ENCODE measurements around the gene RNF217. TPM values are rescaled to one million over a fixed set of nuclear protein-coding genes. Genes with fewer than 3 reads are reported as not detected.
"Not testable (repeated sequence)": the region's sequence is repeated elsewhere in the genome, so short reads cannot be mapped to it uniquely, and the experiment has no call there.

The RNF217 gene, protein sequence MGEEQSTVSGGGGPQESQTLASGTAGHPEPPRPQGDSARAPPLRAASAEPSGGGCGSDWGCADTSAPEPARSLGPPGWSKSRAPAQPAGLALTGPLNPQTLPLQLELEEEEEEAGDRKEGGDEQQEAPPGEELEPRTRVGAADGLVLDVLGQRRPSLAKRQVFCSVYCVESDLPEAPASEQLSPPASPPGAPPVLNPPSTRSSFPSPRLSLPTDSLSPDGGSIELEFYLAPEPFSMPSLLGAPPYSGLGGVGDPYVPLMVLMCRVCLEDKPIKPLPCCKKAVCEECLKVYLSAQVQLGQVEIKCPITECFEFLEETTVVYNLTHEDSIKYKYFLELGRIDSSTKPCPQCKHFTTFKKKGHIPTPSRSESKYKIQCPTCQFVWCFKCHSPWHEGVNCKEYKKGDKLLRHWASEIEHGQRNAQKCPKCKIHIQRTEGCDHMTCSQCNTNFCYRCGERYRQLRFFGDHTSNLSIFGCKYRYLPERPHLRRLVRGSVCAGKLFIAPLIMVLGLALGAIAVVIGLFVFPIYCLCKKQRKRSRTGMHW
- total RNA-seq (ENCODE audit: low replicate concordance), result 24.9 and 25.3 TPM in 2 replicates

DNA sequence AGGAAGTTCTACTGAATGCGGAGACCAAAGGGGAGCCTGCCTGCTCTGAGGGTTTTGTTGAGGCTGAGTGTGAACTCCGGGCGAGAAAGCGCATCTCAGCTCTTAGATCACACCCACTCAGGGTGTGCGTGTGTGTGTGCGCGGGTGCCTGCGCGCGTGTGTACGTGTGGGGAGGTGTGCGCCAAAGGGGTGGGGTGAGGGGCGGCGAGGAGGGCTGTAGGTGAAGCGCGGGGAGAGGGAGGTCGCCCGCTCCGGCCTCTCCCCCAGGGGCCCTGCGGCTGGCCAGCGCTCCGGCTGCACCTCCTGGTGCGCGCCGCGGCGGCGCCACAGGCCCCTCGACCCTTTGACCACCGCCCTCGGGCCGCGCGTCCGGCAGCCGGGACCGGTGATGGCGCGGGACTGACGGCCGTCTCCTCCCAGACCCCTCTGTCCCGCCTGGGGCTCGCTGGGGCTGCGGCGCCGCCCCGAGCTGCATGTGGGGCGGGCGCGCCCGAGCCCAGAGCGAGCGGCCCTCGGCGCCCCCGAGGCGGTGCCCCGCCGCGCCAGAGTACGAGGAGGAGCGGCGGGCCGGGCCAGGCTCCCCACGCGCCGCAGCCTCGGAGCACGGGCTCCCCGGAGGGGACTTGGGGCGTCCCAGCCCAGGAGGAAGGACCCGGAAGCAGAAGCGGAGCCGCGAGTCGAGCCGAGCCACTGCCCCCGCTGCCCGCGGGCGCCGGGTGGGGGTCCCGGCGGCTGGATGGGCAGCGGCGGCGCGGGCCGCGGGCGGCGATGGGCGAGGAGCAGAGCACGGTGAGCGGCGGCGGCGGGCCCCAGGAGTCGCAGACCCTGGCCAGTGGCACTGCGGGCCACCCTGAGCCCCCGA lies at the start of gene RNF217:
RNF217 (plus strand) TSS at position 661 of the 862 bp plus-strand sequence; CDS start at position 769, 108 bp downstream.
- DNase-seq (ENCODE audit: low read depth), result peak; percentile 83
- H3K4me3 ChIP-seq (ENCODE audit: low read depth, low read length), result peak within 1 kb of the TSS; percentile 87

DNA sequence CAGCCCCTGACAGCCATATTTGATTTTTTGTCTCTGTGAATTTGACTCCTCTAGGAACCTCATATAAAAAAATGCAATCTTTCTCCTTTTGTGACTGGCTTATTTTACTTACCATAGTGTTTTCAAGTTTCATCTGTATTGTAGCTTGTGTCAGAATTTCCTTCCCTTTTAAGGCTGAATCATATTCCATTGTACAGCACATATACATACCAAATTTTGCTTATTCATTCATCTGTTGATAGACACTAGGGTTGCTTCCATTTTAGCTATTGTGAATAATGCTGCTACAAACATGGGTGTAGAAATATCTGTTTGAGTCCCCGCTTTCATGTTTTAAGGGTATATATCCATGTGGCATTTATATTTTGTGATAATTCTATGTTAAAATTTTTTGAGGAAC lies 49.2 kb upstream of the RNF217 start:
- no peak overlapping the region for H3K4me3 ChIP-seq (ENCODE audit: low read depth, low read length)
- DNase-seq (ENCODE audit: low read depth), result no peak
- TF ChIP-seq, protein P1, sequence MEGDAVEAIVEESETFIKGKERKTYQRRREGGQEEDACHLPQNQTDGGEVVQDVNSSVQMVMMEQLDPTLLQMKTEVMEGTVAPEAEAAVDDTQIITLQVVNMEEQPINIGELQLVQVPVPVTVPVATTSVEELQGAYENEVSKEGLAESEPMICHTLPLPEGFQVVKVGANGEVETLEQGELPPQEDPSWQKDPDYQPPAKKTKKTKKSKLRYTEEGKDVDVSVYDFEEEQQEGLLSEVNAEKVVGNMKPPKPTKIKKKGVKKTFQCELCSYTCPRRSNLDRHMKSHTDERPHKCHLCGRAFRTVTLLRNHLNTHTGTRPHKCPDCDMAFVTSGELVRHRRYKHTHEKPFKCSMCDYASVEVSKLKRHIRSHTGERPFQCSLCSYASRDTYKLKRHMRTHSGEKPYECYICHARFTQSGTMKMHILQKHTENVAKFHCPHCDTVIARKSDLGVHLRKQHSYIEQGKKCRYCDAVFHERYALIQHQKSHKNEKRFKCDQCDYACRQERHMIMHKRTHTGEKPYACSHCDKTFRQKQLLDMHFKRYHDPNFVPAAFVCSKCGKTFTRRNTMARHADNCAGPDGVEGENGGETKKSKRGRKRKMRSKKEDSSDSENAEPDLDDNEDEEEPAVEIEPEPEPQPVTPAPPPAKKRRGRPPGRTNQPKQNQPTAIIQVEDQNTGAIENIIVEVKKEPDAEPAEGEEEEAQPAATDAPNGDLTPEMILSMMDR (IDR thresholded peaks at IDR 0.05; ENCODE audit: insufficient read depth, low read length), result no peak

More for the DNA sequence above, at the start of gene RNF217:
- TF ChIP-seq, protein P1 (IDR thresholded peaks at IDR 0.05; ENCODE audit: insufficient read depth, low read length), result peak; percentile 3

DNA sequence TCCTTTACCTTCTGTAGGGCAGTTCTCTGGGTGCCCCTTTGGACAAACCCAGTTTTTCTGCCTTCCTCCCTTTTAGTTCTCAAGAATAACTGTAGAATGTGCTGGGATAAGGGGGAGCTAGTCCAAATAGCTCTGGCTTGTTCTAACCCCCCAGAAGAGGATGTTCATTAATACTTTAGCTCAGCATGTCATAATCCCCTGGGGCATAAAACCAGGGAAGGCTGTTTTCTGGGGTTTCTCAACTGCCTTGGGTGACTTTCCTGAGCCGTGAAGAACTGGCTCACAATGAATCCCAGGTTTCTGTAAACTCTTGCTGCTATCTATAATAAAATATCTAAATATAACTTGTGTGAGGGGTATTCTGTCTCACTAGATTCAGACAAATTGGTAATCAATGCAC lies 44.5 kb upstream of the RNF217 start:
- H3K4me3 ChIP-seq (ENCODE audit: low read depth, low read length), result no peak overlapping the region
- DNase-seq (ENCODE audit: low read depth), result no peak
- TF ChIP-seq, protein P1 (IDR thresholded peaks at IDR 0.05; ENCODE audit: insufficient read depth, low read length), result no peak

DNA sequence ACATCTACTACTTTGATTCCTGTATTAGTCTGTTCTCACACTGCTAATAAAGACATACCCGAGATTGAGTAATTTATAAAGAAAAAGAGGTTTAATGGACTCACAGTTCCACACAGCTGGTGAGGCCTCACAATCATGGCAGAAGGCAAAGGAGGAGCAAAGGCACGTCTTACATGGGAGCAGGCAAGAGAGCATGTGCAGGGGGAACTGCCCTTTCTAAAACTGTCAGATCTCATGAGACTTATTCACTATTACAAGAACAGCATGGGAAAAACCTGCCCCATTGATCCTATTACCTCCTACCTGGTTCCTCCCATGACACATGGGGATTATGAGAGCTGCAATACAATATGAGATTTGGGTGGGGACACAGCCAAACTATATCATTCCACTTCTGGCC lies 42.5 kb upstream of the RNF217 start:
- not testable (repeated sequence) for H3K4me3 ChIP-seq (ENCODE audit: low read depth, low read length); DNase-seq (ENCODE audit: low read depth)

DNA sequence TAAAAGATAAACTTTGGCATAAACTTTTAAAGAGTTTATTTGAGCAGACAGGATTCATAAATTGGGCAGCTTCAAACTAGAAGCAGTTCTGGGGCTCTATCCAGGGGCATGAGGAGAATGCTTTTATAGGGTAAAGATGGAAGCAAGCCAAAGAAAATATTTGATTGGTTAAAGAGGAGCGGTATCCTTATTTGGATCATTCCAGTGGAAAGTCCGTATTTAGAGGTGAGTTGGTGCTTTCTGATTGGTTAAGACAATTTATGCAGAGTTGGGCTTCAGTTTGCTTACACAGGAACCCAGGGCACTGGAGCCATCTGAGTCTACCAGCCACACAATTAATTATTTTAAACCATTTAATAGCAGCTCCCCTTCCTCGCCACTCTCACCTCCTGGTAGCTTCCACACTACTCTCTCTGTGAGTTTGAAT lies 37.9 kb upstream of the RNF217 start:
- peak; percentile 26 for DNase-seq (ENCODE audit: low read depth)
- TF ChIP-seq, protein P1 (IDR thresholded peaks at IDR 0.05; ENCODE audit: insufficient read depth, low read length), result no peak
- H3K4me3 ChIP-seq (ENCODE audit: low read depth, low read length), result no peak overlapping the region

DNA sequence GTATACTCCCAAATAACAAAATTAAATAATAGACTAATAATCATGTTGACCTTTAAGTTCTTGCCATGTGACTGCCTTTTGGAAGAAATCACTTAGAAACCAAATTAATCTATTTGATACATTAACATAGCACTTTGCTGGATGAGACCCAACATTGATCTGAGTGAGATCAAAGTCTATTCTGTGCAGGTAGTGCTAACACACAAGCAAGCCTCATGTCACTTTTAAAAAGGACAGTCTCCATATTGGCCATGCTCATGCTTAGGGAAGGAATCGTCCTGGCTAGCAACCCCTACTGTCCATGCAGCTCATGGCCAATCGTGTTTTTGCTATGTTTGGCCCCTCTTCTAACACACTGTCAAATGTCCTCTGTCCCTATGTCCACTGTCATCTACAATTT lies 35.8 kb upstream of the RNF217 start:
- no peak for DNase-seq (ENCODE audit: low read depth)
- TF ChIP-seq, protein P1 (IDR thresholded peaks at IDR 0.05; ENCODE audit: insufficient read depth, low read length), result no peak
- no peak overlapping the region for H3K4me3 ChIP-seq (ENCODE audit: low read depth, low read length)

DNA sequence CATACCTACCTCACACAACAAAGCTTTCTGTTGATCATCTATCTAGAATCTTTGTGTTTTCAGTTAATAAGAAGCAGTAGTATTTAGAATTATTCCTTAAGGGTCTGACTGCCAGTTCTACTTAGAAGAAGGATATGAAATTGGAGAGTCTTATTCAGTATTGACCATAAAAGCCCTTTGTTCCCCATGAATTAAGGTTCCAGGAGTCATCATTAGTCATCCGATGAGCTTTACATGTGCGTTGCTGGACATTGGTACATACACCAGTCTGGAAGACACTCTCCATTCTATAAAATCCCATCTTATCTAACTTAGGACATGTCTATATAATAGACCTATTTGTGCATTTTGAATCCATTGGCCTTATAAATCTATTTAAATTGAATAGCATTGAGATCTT lies 34.4 kb upstream of the RNF217 start:
- TF ChIP-seq, protein P1 (IDR thresholded peaks at IDR 0.05; ENCODE audit: insufficient read depth, low read length), result no peak
- peak; percentile 7 for DNase-seq (ENCODE audit: low read depth)

More for the DNA sequence above, 34.4 kb upstream of the RNF217 start:
- no peak overlapping the region for H3K4me3 ChIP-seq (ENCODE audit: low read depth, low read length)
